T-helper 17 cell (primary cell): ENCODE data around the gene PLIN1. TPM values are rescaled to one million over a fixed set of nuclear protein-coding genes. Genes with fewer than 3 reads are reported as not detected.

ENCODE experiments used
- ATAC-seq: fragments of 150-1000 bp; cut with Tn5 transposase; 2 replicates; pipeline ENCODE4 v1.10.0; 2021; ENCODE audit warnings: mild to moderate bottlenecking, moderate library complexity
- DNase-seq, 3 donors: peaks; one replicate each; pipeline versions ENCODE4 v3.0.0 to v3.0.0-alpha.2; 2020 to 2021
- H3K9me3 ChIP-seq: one replicate; pipeline ENCODE4 v1.7.0; 2013; ENCODE audit warnings: low read length, mild to moderate bottlenecking; ENCODE audit not compliant: control insufficient read depth, poor library complexity, severe bottlenecking
- H3K27ac Mint-ChIP-seq: one replicate; pipeline ENCODE4 v1.8.0; 2022; ENCODE audit warnings: mild to moderate bottlenecking, moderate library complexity, mixed read lengths
- H3K27me3 Mint-ChIP-seq: one replicate; pipeline ENCODE4 v1.8.0; 2022; ENCODE audit warnings: mixed read lengths
- H3K36me3 Mint-ChIP-seq: one replicate; pipeline ENCODE4 v1.8.0; 2022; ENCODE audit warnings: low read depth, mixed read lengths
- H3K4me1 Mint-ChIP-seq: one replicate; pipeline ENCODE4 v1.8.0; 2022; ENCODE audit warnings: mild to moderate bottlenecking, mixed read lengths
- H3K4me3 Mint-ChIP-seq: one replicate; pipeline ENCODE4 v1.8.0; 2022; ENCODE audit warnings: mild to moderate bottlenecking, moderate library complexity, mixed read lengths
- total RNA-seq, 4 donors: library from RNA in 2 of 4; stranded (reverse) in 2 of 4; gene quantifications; one replicate each; pipeline ENCODE4 v1.2.3 and lab custom pipeline; 2022 to 2026

PLIN1 gene
- total RNA-seq, 2 donors from 2014 or later: 0.10 to 0.12 TPM

GRCh38 chr15:89623165-89623564 is 56.0 kb downstream of the PLIN1 start:
- H3K36me3 Mint-ChIP-seq: no peaks in the 10 kb centered on the region
- no peak overlapping the region for H3K4me3 Mint-ChIP-seq
- no peaks in the 10 kb centered on the region for H3K9me3 ChIP-seq
- no peak overlapping the region for H3K27ac Mint-ChIP-seq
- no peaks in the 10 kb centered on the region for H3K27me3 Mint-ChIP-seq
- ATAC-seq (no peak), DNase-seq (no peak)
- no peaks in the 10 kb centered on the region for H3K4me1 Mint-ChIP-seq

- no peaks in the 10 kb centered on the region for H3K27me3 Mint-ChIP-seq
- H3K4me1 Mint-ChIP-seq: no peaks in the 10 kb centered on the region
- ATAC-seq: no peak
- no peak overlapping the region for H3K27ac Mint-ChIP-seq
- H3K36me3 Mint-ChIP-seq: no peaks in the 10 kb centered on the region
- H3K4me3 Mint-ChIP-seq: no peak overlapping the region
- H3K9me3 ChIP-seq: no peaks in the 10 kb centered on the region
- DNase-seq: no peak
These were observed 57.6 kb downstream of the PLIN1 start for GRCh38 chr15:89621547-89621946.

- H3K27ac Mint-ChIP-seq: no peak overlapping the region
- ATAC-seq: no peak
- peaks cover 4% of the 10 kb centered on the region for H3K36me3 Mint-ChIP-seq
- DNase-seq: no peak
- no peak overlapping the region for H3K4me3 Mint-ChIP-seq
- no peaks in the 10 kb centered on the region for H3K9me3 ChIP-seq
- H3K27me3 Mint-ChIP-seq: no peaks in the 10 kb centered on the region
- no peaks in the 10 kb centered on the region for H3K4me1 Mint-ChIP-seq
These were observed 62.9 kb downstream of the PLIN1 start for GRCh38 chr15:89616228-89616627.

- H3K27ac Mint-ChIP-seq: no peak overlapping the region
- ATAC-seq (no peak), DNase-seq (no peak)
- H3K9me3 ChIP-seq: no peaks in the 10 kb centered on the region
- no peaks in the 10 kb centered on the region for H3K27me3 Mint-ChIP-seq
- peaks cover 7% of the 10 kb centered on the region for H3K36me3 Mint-ChIP-seq
- H3K4me3 Mint-ChIP-seq: no peak overlapping the region
- no peaks in the 10 kb centered on the region for H3K4me1 Mint-ChIP-seq
These were observed 64.0 kb downstream of the PLIN1 start for GRCh38 chr15:89615135-89615534.

Other genes starting within 250 kb of the PLIN1 start
- not detected for gene RHCG, start 182.8 kb downstream of the PLIN1 start, total RNA-seq
- gene TICRR, start 103.9 kb downstream of the PLIN1 start, total RNA-seq: under 1 TPM; 0.21 to 0.22 TPM
- gene KIF7, start 23.9 kb downstream of the PLIN1 start, total RNA-seq: under 1 TPM; 0.05 to 0.10 TPM
- under 1 TPM; 0.16 to 0.37 TPM for gene PEX11A, start 11.4 kb upstream of the PLIN1 start, total RNA-seq
- under 1 TPM in 1 of 2 donors, not detected in 1; 0.18 TPM for gene WDR93, start 11.4 kb upstream of the PLIN1 start, total RNA-seq
- gene MESP1, start 71.9 kb upstream of the PLIN1 start, total RNA-seq: not detected
- gene MESP2, start 97.0 kb upstream of the PLIN1 start, total RNA-seq: not detected
- 1 to 10 TPM; 3.4 to 8.9 TPM for gene ANPEP, start 135.5 kb upstream of the PLIN1 start, total RNA-seq
- gene AP3S2, start 214.6 kb upstream of the PLIN1 start, total RNA-seq: 10 to 100 TPM; 28.0 to 29.1 TPM
- under 1 TPM in 1 of 2 donors, not detected in 1; 0.13 TPM for gene ARPIN, start 233.6 kb upstream of the PLIN1 start, total RNA-seq